IMR-90 (cell line): Measurements from ENCODE around the gene PSEN1. TPM values are rescaled to one million over a fixed set of nuclear protein-coding genes. Genes with fewer than 3 reads are reported as not detected.

Experiments
- ATAC-seq: fragments of 200-7000 bp; cut with Tn5 transposase; 2 replicates; pipeline ENCODE4 v1.9.1; 2020; ENCODE audit warnings: low read depth, mild to moderate bottlenecking, moderate library complexity
- BruUV-seq: library from RNA; stranded (reverse); fragments of 400-500 nt; replicated peaks from 2 replicates; lab custom pipeline; 2021; lab: Mats Ljungman, UMichigan
- CTCF ChIA-PET: fragments of 300-600 bp; formaldehyde crosslinking; extraction: SDS; loops from one replicate; lab custom pipeline; 2021; ENCODE audit warnings: antibody characterized with exemption; lab: Yijun Ruan, JAX
- POLR2A ChIA-PET: fragments of 300-600 bp; sonication (Branson Sonifier 250); formaldehyde crosslinking; loops from one replicate; lab custom pipeline; 2022; ENCODE audit warnings: antibody characterized with exemption; ENCODE audit not compliant: unreplicated experiment; lab: Charles Lee
- DNase-seq: peaks from one replicate; pipeline ENCODE4 v3.0.0; 2013
- H2AFZ ChIP-seq: replicated peaks from 2 replicates; pipeline ENCODE3; 2013; ENCODE audit warnings: low read length, mild to moderate bottlenecking; ENCODE audit not compliant: poor library complexity
- H2AK5ac ChIP-seq: 2 replicates; pipeline ENCODE4 v1.6.1; 2013; ENCODE audit warnings: low read depth, low read length, inconsistent platforms
- H2AK9ac ChIP-seq: replicated peaks from 2 replicates; pipeline ENCODE3; 2013; ENCODE audit warnings: mild to moderate bottlenecking, low read depth, low read length, moderate library complexity; ENCODE audit not compliant: poor library complexity
- H2BK120ac ChIP-seq: 2 replicates; pipeline ENCODE4 v1.6.1; 2013; ENCODE audit warnings: low read depth, low read length, inconsistent platforms
- H2BK15ac ChIP-seq: 3 replicates; pipeline ENCODE4 v1.6.1; 2013; ENCODE audit warnings: low read depth, low read length, inconsistent platforms
- H2BK20ac ChIP-seq: 2 replicates; pipeline ENCODE4 v1.6.1; 2013; ENCODE audit warnings: low read depth, mild to moderate bottlenecking, inconsistent platforms, low read length, moderate library complexity
- H2BK5ac ChIP-seq: 2 replicates; pipeline ENCODE4 v1.6.1; 2013; ENCODE audit warnings: mild to moderate bottlenecking, low read depth, low read length, inconsistent platforms; ENCODE audit not compliant: poor library complexity, severe bottlenecking
- H3K14ac ChIP-seq: replicated peaks from 2 replicates; pipeline ENCODE4 v1.6.1; 2013; ENCODE audit warnings: low read depth, low read length, inconsistent platforms
- H3K18ac ChIP-seq: 2 replicates; pipeline ENCODE4 v1.6.1; 2013; ENCODE audit warnings: low read depth, low read length, control low read depth
- H3K23ac ChIP-seq: 2 replicates; pipeline ENCODE4 v1.6.1; 2013; ENCODE audit warnings: low read depth, low read length, inconsistent platforms
- H3K27ac ChIP-seq: 2 replicates; pipeline ENCODE4 v1.5.1; 2013; ENCODE audit warnings: mild to moderate bottlenecking, control low read depth, low read length; ENCODE audit not compliant: insufficient read depth
- H3K27me3 ChIP-seq: 2 replicates; pipeline ENCODE4 v1.6.1; 2013; ENCODE audit warnings: low read length; ENCODE audit not compliant: control insufficient read depth, insufficient read depth
- H3K36me3 ChIP-seq: 2 replicates; pipeline ENCODE4 v1.6.1; 2013; ENCODE audit warnings: low read length, mixed read lengths; ENCODE audit not compliant: control insufficient read depth, insufficient read depth
- H3K4ac ChIP-seq: 2 replicates; pipeline ENCODE4 v1.6.1; 2013; ENCODE audit warnings: low read depth, low read length, inconsistent platforms
- H3K4me1 ChIP-seq: 2 replicates; pipeline ENCODE4 v1.6.1; 2013; ENCODE audit warnings: low read length, mixed read lengths; ENCODE audit not compliant: control insufficient read depth, insufficient read depth
- H3K4me2 ChIP-seq: 2 replicates; pipeline ENCODE4 v1.6.1; 2013; ENCODE audit warnings: low read depth, mild to moderate bottlenecking, control low read depth, low read length, moderate library complexity
- H3K4me3 ChIP-seq: 2 replicates; pipeline ENCODE4 v1.5.1; 2013; ENCODE audit warnings: low read depth, mild to moderate bottlenecking, control low read depth, low read length, moderate library complexity; ENCODE audit not compliant: insufficient read depth
- H3K56ac ChIP-seq: 2 replicates; pipeline ENCODE4 v1.6.1; 2013; ENCODE audit warnings: low read length, inconsistent platforms; ENCODE audit not compliant: insufficient read depth; ENCODE audit errors: extremely low read depth
- H3K79me1 ChIP-seq, 2 experiments: 2 replicates each; pipeline ENCODE4 v1.6.1; 2013; ENCODE audit warnings: low read length in 2 of 2, inconsistent platforms in 1 of 2, low read depth in 1 of 2
- H3K9ac ChIP-seq: 2 replicates; pipeline ENCODE4 v1.6.1; 2013; ENCODE audit warnings: low read depth, low read length, control low read depth
- H3K9me1 ChIP-seq: 2 replicates; pipeline ENCODE4 v1.6.1; 2013; ENCODE audit warnings: low read length, inconsistent platforms; ENCODE audit not compliant: insufficient read depth
- H3K9me3 ChIP-seq: 2 replicates; pipeline ENCODE4 v1.6.1; 2013; ENCODE audit warnings: low read length; ENCODE audit not compliant: control insufficient read depth, insufficient read depth
- H4K20me1 ChIP-seq: 2 replicates; pipeline ENCODE4 v1.6.1; 2013; ENCODE audit warnings: low read length, inconsistent platforms; ENCODE audit not compliant: insufficient read depth
- H4K5ac ChIP-seq: 2 replicates; pipeline ENCODE4 v1.6.1; 2013; ENCODE audit warnings: mild to moderate bottlenecking, low read depth, low read length, control low read depth
- H4K8ac ChIP-seq, 2 experiments: 2 replicates each; pipeline ENCODE4 v1.6.1; 2013; ENCODE audit warnings: low read depth in 2 of 2, low read length in 2 of 2, control low read depth in 1 of 2, inconsistent platforms in 1 of 2
- H4K91ac ChIP-seq: 2 replicates; pipeline ENCODE4 v1.6.1; 2013; ENCODE audit warnings: low read depth, low read length, inconsistent platforms; ENCODE audit not compliant: insufficient read depth
- BHLHE40 ChIP-seq: fragments of 150-350 bp; IDR thresholded peaks from 2 replicates; pipeline ENCODE4 v1.6.1; 2016; ENCODE audit warnings: mild to moderate bottlenecking, low read depth, low read length
- CHD1 ChIP-seq: IDR thresholded peaks from 2 replicates; pipeline ENCODE4 v1.6.1; 2012; ENCODE audit warnings: low read depth, low read length, improper control_type of control experiment
- MAFK ChIP-seq: IDR thresholded peaks from 2 replicates; pipeline ENCODE4 v1.6.1; 2012; ENCODE audit warnings: low read depth, low read length, improper control_type of control experiment
- MAZ ChIP-seq: IDR thresholded peaks from 2 replicates; pipeline ENCODE4 v1.6.1; 2012; ENCODE audit warnings: low read depth, mild to moderate bottlenecking, low read length, improper control_type of control experiment, moderate library complexity, borderline replicate concordance
- MXI1 ChIP-seq: IDR thresholded peaks from 2 replicates; pipeline ENCODE4 v1.6.1; 2012; ENCODE audit warnings: low read depth, mild to moderate bottlenecking, low read length, moderate library complexity, borderline replicate concordance
- NFE2L2 ChIP-seq: fragments of 150-350 bp; IDR thresholded peaks from 2 replicates; pipeline ENCODE4 v1.6.1; 2016; ENCODE audit warnings: low read depth, mild to moderate bottlenecking, low read length
- POLR2A ChIP-seq: IDR thresholded peaks from 2 replicates; pipeline ENCODE4 v1.6.1; 2012; ENCODE audit warnings: mild to moderate bottlenecking, low read depth, low read length
- RCOR1 ChIP-seq: IDR thresholded peaks from 2 replicates; pipeline ENCODE4 v1.6.1; 2012; ENCODE audit warnings: mild to moderate bottlenecking, low read length, improper control_type of control experiment; ENCODE audit not compliant: insufficient replicate concordance
- RFX5 ChIP-seq: IDR thresholded peaks from 2 replicates; pipeline ENCODE4 v1.8.0; 2012; ENCODE audit warnings: low read depth, mild to moderate bottlenecking, low read length, moderate library complexity
- SMC3 ChIP-seq: fragments of 150-350 bp; IDR thresholded peaks from 2 replicates; pipeline ENCODE4 v1.6.1; 2016; ENCODE audit warnings: low read depth, mild to moderate bottlenecking, antibody characterized with exemption, low read length, moderate library complexity
- WGBS, 2 experiments: methylation state at CpG; one replicate each; pipeline versions ENCODE4 v1.1.5 to v1.1.7; 2013; ENCODE audit warnings: missing lambda C conversion rate in 2 of 2; ENCODE audit not compliant: insufficient read length in 1 of 2; ENCODE audit errors: extremely low coverage in 2 of 2; 5-methylcytosine and 5-hydroxymethylcytosine counted together
- dilution Hi-C: fragments of 300-500 bp; cut with HindIII; formaldehyde crosslinking; loops from one replicate; pipeline ENCODE4 v1.14.3; 2018; ENCODE audit warnings: low sequenced_read_pairs; ENCODE audit not compliant: unreplicated experiment
- in situ Hi-C: fragments of 300-500 bp; cut with MboI; formaldehyde crosslinking; loops from 3 replicates; pipeline ENCODE4 v1.14.3; 2019; ENCODE audit warnings: low sequenced_read_pairs, inconsistent platforms, mixed read lengths
- intact Hi-C: fragments of 100-400 bp; cut with micrococcal nuclease; formaldehyde crosslinking; loops from 2 replicates; pipeline ENCODE4 v1.10.0; 2022
- polyA plus RNA-seq, 3 experiments: library from polyadenylated mRNA; depleted of rRNA; stranded (reverse); fragments of >200 nt; gene quantifications; 2 replicates each; pipeline ENCODE4 v1.2.3, GENCODE V29; 2012; ENCODE audit warnings: low replicate concordance in 1 of 3
- total RNA-seq: library from RNA; depleted of rRNA; stranded (reverse); fragments of >200 nt; gene quantifications from 2 replicates; pipeline ENCODE4 v1.2.3, GENCODE V29; 2012
- TF ChIP-seq, protein P1 (sequence below): fragments of 150-350 bp; IDR thresholded peaks from 2 replicates; pipeline ENCODE4 v1.6.1; 2017; ENCODE audit warnings: mild to moderate bottlenecking, antibody characterized with exemption, low read length, low read depth
- TF ChIP-seq, protein P2 (sequence below): fragments of 150-350 bp; IDR thresholded peaks from 2 replicates; pipeline ENCODE4 v1.6.1; 2016; ENCODE audit warnings: low read depth, mild to moderate bottlenecking, low read length, moderate library complexity, borderline replicate concordance

Gene PSEN1
- total and polyA plus RNA-seq, 2 of the 4 experiments (the other 2 are of a cell fraction) = 14.8 to 62.7 TPM

DNA sequence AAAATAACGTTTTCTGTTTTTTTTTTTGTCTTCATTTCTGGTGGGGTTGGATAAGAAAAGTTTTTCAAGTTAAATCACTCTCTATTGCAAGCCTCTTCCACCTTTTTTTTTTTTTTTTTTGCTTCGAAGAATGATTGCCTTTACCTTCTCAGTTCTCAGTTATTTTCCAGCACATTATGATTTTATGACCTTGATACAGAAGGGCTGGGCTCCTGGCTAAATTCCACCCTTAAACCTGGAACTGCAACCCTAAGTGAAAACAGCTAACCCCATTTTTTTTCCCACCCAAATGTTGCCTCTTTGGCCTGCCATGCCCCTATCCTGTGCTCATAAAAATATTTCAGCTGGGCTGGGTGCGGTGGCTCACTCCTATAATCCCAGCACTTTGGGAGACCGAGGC is 31.4 kb downstream of the PSEN1 start:
- Histone ChIP-seq H3K4me1 (no peaks in the 10 kb centered on the region), H3K14ac (no peak overlapping the region), H3K9me1 (0 out of 2 replicates have a peak, but pooled peaks cover 5% of the 10 kb centered on the region), H3K9ac (no peak overlapping the region), H3K56ac (no peak overlapping the region), H3K36me3 (peaks cover 25% of the 10 kb centered on the region), H2BK5ac (no peak overlapping the region), H3K79me1 (peaks cover 3 to 6% of the 10 kb centered on the region in 2 experiments; a peak in 2 of 4 replicates), H3K27me3 (no peaks in the 10 kb centered on the region), H4K91ac (no peak overlapping the region), H4K8ac (no peak overlapping the region), H4K5ac (no peak overlapping the region), H3K4ac (no peak overlapping the region), H3K4me2 (no peak overlapping the region), H4K20me1 (no peaks in the 10 kb centered on the region), H3K9me3 (no peaks in the 10 kb centered on the region), H2AFZ (no peak overlapping the region), H2AK5ac (no peak overlapping the region), H3K27ac (no peak overlapping the region), H3K18ac (no peak overlapping the region), H3K23ac (no peak overlapping the region), H2BK20ac (no peak overlapping the region), H3K4me3 (no peak overlapping the region), H2AK9ac (no peak overlapping the region), H2BK120ac (no peak overlapping the region), H2BK15ac (no peak overlapping the region)
- intact Hi-C loops = no loop called here
- DNase-seq = no peak
- no peak for ATAC-seq
- dilution Hi-C loops = no loop called here
- CTCF ChIA-PET = interaction anchor here (0.7 kb wide), 1 partner anchor 287 kb away, joined by 3 read pairs; no protein-coding TSS in a partner anchor
- no CpG with 5 or more reads among the region's 4 CpGs for WGBS, 2 experiments
- TF ChIP-seq CHD1 = no peak
- TF ChIP-seq MXI1 = no peak
- no peak for TF ChIP-seq MAZ
- TF ChIP-seq NFE2L2 = no peak
- TF ChIP-seq, protein P1, sequence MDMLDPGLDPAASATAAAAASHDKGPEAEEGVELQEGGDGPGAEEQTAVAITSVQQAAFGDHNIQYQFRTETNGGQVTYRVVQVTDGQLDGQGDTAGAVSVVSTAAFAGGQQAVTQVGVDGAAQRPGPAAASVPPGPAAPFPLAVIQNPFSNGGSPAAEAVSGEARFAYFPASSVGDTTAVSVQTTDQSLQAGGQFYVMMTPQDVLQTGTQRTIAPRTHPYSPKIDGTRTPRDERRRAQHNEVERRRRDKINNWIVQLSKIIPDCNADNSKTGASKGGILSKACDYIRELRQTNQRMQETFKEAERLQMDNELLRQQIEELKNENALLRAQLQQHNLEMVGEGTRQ = no peak
- no peak for TF ChIP-seq POLR2A
- no peak for TF ChIP-seq MAFK
- no peak for TF ChIP-seq RFX5
- TF ChIP-seq, protein P2, sequence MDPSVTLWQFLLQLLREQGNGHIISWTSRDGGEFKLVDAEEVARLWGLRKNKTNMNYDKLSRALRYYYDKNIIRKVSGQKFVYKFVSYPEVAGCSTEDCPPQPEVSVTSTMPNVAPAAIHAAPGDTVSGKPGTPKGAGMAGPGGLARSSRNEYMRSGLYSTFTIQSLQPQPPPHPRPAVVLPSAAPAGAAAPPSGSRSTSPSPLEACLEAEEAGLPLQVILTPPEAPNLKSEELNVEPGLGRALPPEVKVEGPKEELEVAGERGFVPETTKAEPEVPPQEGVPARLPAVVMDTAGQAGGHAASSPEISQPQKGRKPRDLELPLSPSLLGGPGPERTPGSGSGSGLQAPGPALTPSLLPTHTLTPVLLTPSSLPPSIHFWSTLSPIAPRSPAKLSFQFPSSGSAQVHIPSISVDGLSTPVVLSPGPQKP = no peak
- TF ChIP-seq BHLHE40 = no peak
- TF ChIP-seq RCOR1 = no peak
- TF ChIP-seq SMC3 = no peak
- BruUV-seq = no TSS peak
- POLR2A ChIA-PET = no interaction called here
- in situ Hi-C loops = no loop called here
